ENCODE results near the gene SBNO1. TPM values are rescaled to one million over a fixed set of nuclear protein-coding genes. Genes with fewer than 3 reads are reported as not detected.
"Not testable (repeated sequence)": the region's sequence is repeated elsewhere in the genome, so short reads cannot be mapped to it uniquely, and the experiment has no call there.

Gene SBNO1
- 20.3 and 20.9 TPM in 2 replicates for total RNA-seq

DNA sequence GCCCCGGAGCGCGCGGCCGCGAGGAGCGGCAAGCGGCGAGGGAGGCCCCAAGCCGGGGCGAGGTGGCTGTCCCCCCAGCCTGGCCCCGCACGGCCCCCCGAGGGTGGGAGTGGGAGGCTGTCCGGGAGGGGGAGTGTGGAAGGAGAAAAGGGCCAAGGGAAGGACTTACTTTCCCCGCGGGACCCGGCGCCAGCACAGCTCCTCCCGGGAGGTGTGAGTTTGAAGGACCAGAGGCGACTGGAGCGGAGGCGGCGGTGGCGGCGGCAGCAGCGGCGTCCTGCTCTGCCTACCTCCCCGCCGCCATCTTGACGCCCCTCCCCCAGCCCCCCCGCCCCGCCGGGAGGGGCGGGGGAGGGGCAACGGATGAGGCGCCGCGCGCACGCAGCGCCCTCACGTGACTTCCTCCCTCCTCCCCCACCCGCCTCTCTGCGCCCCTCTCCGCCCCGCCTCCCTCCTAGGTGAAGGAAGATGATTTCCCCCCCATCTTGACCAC is at the start of gene SBNO1:
SBNO1 (minus strand) TSS at position 316 of the 493 bp plus-strand sequence. CDS start 14,406 bp downstream, outside the sequence.
- peak; percentile 77 to 91 for DNase-seq (ENCODE audit: low read depth in 2 of 2)

DNA sequence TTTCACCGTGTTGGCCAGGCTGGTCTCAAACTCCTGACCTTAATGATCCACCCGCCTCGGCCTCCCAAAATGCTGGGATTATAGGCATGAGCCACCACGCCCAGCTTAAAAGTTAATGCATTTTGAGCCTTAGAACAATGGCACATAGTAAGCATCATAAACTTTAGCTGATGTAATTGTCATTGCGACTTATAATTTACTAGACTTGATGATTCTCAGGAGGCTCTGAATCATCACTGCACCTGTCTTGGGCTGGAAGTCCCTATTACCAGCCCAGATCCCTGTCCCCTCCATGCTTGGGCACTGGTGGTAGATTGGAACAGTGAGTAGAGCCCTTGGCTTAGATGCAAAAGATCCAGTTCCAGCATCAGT is 45.4 kb upstream of the SBNO1 start:
- no peak for DNase-seq (ENCODE audit: low read depth in 2 of 2)

DNA sequence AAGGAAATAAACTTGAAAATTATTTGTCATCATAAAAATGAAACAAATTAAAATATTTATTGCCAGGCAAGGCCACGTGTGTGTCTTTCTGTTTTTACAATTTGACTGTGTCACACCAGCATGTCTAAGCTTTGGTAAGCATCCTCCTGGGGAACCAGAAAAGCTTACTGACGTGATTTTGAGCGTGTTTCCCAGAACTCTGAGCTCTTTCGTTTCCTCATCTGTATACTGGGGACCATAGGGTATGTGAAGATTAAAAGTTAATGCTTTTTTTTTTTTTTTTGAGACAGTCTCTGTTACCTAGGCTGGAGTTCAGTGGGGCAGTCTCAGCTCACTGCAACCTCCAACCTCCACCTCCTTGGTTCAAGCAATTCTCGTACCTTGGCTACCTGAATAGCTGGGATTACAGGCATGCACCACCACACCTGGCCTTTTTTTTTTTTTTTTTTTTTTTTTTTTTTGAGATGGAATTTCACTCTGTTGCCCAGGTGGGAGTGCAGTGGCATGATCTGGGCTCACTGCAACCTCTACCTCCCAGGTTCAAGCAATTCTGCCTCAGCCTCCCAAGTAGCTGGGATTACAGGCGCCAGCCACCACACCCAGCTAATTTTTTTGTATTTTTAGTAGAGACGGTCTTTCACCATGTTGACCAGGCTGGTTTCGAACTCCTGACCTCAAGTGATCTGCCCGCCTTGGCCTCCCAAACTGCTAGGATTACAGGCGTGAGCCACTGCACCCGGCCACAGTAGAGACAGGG is 44.8 kb upstream of the SBNO1 start:
- not testable (repeated sequence) for DNase-seq (ENCODE audit: low read depth in 2 of 2)

DNA sequence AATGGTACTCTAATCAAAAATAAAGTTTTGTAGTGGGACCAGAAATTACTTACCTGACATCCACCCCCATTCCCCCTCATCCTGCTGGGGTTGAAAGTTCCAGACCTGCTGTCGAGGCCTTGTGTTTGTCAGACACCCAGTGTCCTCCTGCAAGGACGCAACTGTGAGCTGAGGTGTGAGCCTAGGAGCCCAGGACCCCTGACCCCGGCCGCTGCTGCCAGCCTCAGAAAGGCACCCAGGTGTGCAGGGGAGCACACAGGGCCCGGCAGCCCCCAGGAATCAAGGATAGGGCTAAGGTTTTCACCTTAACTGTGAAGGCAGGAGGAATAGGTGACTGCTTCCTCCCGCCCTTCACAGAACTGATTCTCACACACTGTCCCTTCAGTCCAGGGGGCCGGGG is 44.0 kb upstream of the SBNO1 start:
- DNase-seq (ENCODE audit: low read depth in 2 of 2): not testable (repeated sequence)

DNA sequence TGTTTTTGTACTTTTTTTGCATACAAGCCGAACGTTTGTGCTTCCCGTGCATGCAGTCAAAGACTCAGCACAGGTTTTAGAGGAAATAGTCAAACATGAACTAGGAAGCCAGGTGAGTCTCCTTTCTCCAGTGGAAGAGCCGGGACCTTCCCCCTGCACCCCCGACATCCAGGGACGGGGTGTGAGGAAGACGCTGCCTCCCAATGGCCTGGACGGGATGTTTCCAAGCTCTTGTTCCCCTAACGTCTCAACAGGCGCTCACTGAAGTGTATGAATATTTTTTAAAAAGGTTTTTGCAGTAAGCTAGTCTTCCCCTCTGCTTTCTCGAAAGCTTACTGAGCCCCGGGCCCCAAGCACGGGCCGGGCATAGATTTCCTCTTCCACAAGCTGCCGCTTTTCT is 43.3 kb upstream of the SBNO1 start:
- not testable (repeated sequence) for DNase-seq (ENCODE audit: low read depth in 2 of 2)

DNA sequence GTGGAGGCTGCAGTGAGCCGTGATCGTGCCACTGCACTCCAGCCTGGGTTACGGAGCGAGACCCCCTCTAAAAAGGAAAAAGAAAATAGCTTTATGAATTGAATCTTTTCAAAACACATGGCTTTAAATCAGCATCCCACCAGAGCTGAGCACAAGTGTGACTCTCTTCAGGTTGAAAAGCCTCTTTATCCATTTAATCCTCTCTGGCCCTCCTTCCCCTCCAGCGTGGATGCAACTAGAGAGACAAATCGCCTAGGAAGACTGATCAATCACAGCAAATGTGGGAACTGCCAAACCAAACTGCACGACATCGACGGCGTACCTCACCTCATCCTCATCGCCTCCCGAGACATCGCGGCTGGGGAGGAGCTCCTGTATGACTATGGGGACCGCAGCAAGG is 42.6 kb upstream of the SBNO1 start:
- DNase-seq (ENCODE audit: low read depth in 2 of 2): not testable (repeated sequence)

DNA sequence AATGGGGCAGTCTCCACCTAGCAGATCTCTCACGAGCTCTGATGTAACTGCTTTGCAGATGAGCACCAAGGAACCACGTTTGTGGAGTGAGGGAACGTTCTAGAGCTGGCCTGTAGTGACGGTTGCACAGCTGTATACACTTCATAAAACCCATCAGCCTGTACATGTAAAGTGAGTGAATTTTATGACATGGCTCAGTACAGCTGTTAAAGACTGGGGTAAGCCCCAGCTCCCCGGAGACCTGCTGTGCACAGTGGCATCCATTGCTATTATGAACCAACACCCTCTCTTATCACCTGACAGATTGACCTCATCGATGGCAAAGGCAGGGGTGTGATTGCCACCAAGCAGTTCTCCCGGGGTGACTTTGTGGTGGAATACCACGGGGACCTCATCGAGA is 39.9 kb upstream of the SBNO1 start:
- no peak for DNase-seq (ENCODE audit: low read depth in 2 of 2)

DNA sequence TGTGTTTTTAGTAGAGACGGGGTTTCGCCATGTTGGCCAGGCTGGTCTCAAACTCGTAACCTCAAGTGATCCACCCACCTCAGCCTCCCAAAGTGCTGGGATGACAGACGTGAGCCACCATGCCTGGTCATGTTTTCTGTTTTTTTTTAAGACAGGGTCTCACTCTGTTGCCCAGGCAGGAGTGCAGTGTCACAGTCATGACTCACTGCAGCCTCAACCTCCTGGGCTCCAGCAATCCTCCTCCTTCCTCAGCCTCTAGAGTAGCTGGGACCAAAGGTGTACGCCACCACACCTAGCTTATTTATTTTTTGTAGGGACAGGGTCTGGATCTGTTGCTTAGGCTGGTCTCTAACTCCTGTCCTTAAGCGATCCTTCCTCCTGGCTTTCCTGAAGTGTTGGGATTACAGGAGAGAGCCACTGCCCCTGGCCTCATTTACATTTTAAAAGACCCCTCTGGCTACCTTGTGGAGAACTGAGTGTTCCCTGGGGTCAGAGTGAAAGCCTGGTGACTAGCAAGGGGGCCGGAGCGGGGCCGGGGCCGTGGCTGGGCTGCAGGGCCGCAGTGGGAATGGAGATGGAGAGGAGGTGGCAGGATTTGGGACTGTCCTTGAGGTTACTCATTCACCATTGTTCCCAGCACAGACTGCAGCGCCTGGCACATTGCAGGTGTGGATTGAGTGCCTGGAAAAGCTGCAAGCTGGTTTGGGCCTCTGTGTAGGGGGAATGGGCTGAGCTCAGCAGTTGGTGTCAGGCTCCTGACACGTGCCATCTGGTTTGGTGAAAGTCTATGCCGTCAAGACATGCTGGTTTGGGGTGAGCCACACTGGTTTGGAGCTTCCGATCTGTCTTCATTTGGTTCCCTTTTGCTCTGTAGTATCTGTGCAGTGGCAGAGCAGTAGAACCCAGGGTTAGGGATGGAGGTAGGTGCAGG is 37.4 kb upstream of the SBNO1 start:
- DNase-seq (ENCODE audit: low read depth in 2 of 2): no peak

DNA sequence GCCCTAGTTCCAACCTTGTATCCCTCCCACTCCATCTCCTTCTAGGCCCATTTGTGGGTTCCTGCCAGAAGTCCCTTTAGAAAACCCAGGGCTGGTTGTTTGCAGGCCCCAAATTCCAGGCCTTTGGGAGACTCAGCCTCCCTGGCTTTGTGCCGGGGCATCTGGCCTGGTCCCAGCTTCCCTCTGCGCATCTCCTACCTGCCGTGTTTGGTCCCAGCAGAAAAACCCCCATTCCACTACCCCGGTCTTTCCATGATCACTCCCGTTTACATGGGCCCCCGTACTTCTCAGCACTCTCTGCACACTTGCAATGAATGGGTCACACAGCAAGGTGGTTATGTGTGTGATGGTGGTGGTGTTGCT is 34.6 kb upstream of the SBNO1 start:
- no peak for DNase-seq (ENCODE audit: low read depth in 2 of 2)

DNA sequence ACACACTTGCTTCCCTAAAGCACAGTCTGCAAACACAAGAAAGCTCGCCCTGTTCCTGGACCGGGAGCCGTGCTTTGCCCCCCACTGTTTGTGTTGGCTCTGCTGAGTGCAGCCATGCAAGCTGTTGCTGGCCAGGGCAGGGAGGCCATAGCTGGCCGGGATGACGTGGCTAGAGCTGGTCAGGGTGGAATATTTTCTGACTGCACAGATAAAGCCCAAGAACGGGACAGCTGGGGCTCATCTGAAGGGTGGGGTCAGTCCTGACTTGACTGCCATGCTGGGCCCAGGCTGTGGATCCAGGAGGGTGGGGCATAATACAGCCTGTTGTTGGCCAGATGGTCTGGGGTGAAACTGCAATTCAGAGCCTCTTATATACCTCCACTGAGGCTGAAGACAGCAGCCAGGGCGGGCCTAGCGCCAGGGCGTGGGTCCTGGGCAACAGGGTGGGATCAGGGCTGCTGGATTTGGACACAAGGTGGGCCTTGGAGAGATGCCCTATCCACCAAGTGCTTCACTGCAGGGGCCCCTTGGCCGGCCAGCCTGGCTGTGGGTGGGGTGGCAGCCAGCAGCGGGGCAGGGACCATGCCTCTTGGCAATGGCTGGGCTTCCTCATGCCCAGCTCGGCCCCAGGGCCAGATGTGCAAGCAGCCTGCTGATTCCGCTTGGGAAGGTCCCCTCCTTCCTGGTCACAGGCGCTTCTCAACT is 34.1 kb upstream of the SBNO1 start:
- peak; percentile 63 to 86 for DNase-seq (ENCODE audit: low read depth in 2 of 2)

DNA sequence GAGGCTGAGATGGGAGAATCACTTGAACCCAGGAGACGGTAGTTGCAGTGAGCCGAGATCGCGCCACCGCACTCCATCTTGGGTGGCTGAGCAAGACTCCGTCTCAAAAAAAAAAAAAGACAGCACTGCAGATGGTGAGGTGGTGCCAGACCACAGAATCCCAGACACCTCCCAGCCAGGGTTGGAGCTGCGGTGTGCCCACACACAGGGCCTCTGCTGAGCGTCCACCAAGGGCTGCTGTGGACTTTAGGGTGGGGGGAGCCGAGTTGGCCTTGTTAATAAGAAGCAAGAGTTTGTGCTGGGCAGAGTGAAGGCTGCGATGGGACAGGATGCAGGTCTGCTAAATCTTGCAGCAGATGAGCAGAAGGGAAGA is 33.5 kb upstream of the SBNO1 start:
- no peak for DNase-seq (ENCODE audit: low read depth in 2 of 2)

DNA sequence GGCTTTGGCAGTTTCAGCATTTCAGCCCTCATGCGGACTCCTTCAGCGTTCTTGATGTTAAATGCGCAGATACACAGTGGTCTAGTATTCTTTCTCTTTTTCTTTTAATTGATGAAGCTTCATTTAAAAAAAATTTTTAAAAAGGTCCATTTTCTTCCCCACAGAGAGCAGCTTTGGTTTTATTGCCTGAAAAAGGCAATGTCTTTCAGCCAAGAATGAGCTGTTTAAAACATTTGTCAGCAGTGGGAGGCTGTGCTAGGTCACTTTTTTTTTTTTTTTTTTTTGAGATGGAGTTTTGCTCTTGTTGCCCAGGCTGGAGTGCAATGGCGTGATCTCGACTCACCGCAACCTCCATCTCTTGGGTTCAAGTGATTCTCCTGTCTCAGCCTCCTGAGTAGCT is 32.8 kb upstream of the SBNO1 start:
- no peak for DNase-seq (ENCODE audit: low read depth in 2 of 2)

DNA sequence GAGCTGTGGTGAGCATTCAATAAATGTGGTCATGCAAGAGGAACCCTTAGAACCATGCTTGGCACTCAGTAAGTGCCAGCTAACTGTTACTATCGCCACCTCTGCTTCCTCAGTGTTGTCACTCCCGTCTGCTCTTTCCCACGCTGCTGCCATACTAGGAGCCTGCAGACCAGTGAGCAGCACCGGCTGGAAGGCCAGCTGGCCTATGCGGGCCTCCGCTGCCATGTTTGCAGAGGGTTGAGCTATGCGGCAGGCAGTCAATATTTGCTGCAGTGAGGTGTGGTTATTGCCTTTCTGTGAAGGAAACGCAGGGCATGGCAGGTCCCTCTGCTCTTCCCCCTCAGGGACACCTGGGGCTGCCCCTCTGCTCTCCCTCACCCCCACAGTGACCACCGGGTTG is 32.3 kb upstream of the SBNO1 start:
- no peak for DNase-seq (ENCODE audit: low read depth in 2 of 2)

DNA sequence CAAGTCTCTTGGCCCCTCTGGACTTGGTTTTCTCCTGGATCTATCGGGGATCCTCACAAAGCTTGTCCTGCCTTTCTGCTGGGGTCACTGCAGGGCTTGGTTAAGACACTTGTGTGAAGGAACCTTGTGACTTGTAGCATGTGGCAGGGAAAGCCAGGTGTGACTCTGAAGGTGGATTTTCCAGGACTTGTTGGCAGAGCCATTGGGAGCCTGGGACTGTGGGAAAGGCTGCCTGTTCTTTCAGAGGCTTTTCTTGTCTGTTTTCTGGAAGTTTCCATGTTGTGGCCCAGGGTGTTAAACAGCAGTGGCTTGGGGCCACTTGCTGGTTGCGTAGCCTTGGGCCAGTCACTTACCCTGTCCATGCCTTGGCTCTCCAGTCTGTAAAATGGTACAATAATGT is 31.9 kb upstream of the SBNO1 start:
- DNase-seq (ENCODE audit: low read depth in 2 of 2): no peak

DNA sequence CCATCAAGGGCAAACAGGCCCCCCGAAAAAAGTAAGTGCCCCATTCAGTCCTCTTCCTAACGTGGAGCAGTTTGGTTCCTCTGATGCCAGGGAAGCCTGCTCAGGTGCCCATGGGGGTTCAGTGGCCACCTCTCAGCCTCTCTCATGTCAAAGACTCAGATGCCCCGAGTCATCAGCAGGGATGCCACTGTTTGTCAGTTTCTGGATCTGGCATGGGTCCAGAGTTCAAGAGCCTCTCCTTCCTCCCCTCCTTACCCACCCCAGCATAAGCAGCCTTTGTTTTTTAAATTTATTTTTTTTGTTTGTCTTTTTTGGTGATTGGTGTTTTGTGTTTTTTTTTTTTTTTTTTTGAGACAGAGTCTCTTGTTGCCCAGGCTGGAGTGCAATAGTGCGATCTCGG is 30.6 kb upstream of the SBNO1 start:
- no peak for DNase-seq (ENCODE audit: low read depth in 2 of 2)

DNA sequence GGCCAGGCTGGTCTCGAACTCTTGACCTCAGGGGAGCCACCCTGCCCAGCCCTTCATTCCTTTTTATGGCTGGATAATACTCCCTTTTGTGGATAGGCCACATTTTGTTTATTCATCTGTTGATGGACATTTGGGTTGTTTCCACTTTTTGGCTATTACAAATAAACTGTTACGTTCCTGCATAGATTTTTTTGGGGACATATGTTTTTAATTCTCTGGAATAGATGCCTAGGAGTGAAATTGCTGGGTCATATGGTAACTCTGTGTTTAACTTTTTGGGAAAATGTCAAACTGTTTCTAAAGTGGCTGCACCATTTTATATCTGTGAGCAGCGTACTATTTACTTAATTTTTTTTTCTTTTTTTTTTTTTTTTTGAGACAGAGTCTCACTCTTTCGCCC is 29.1 kb upstream of the SBNO1 start:
- no peak for DNase-seq (ENCODE audit: low read depth in 2 of 2)

DNA sequence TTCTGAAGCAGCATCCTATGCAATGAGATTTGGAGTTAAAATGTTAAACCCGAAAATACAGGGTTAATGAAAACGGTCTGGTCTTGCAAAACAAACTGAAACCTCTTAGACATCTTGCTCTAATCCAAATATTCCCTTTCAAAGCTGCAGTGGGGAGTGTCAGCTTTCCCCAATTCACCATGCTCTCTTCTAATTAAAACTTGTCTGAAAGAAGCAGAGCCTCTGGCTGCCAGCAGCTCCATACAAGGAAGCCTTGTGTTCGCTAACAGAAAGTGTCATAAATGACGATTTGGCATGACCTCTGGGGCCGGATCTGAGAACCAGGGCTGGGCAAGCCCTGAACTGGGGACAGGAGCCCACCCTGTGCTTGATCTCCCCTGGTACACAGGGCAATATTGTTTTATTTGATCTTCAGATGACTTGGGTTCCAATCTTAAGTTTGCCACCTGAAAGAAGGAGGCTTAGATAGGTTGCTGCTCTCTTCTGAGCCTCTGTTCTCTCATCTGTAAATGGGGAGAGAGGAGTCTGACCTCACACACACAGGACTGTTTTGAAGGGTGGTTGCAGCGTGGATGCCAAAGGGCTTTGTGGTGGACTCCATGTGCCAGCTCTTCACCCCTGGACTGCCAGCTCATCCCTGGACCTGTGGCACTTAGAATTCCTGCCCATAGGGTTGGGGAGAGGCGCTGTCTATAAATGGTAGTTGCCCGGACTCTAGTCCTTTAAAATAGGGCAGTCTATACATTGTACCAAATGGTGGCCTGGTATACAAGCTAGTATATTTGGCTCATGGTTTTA is 27.1 kb upstream of the SBNO1 start:
- no peak for DNase-seq (ENCODE audit: low read depth in 2 of 2)

DNA sequence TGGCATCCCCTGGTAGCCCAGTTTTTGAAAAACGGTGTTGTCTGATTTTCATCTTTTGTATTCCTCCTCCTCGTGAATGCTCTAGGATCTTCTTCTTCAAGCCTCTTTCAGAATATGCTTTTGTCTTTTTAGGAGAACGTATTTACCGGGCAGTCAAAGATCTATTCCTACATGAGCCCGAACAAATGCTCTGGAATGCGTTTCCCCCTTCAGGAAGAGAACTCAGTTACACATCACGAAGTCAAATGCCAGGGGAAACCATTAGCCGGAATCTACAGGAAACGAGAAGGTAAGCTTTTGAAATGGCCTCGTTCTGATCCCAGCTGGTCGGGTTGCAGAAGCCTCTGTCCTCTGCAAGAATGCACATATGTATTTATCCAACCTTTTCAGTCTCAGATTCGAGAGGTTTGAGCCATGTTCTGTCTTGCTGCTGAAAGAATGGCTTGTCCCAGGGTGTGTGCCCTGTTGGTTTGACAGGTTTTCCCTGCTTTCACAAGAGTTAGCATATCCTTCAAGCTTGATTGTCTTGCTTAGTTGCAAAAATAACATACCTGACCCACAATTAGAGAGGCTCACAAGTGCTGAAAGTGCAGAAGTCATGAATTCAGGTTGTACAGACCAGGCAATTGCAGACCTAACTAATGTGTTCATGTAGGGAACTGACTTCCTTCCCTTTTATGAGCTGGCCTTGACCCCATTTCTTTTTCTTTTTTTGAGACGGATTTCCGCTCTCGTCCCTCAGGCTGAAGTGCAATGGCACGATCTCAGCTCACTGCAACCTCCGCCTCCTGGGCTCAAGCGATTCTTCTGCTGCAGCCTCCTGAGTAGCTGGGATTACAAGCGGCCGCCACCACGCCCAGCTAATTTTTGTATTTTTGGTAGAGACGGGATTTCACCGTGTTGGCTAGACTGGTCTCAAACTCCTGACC is 26.1 kb upstream of the SBNO1 start:
- peak; percentile 26 to 53 for DNase-seq (ENCODE audit: low read depth in 2 of 2)

DNA sequence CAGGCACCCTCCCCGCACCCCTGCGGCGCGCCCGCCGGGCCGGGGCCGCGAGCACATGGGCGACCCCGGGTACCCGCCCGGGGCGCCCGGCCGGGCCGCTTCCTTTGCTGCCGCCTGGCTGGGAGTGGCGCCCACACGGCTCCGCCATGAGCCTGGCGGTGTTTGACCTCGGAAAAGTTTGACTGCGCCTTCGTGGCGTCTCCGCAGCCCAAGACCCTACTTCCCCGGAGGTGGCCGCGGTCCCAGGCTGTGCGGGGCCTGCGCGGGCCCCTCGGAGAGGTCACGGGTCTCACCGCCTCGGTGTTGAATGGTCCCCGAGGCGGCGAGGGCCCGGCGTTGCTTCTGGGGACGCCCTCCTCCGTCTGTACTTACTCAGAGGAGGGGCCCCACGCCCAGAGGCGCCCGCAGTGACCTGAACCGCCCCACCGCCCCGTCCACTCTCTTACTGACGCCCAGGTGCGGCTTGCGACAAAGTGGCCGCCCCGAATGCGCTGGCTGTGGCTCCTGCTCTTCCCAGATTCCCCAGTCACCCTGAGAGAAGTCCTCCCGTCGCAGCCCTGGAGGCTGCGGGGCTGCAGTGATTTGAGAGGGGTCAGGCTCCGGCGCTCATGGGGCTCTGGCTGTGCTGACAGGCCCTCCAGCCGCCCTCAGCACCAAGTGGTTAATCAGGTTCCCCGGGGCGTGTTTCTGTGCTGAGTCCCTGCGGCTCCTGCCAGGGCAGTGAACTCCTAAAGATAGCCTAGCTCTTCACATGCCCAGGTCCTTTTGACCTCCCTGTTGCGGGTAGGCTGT is 25.1 kb upstream of the SBNO1 start:
- DNase-seq (ENCODE audit: low read depth in 2 of 2): peak in 1 of 2 donors; percentile 39
